GM12872 (cell line): Measurements from ENCODE around the gene CXCL17.

Source experiments
- CTCF ChIP-seq: IDR thresholded peaks from 3 replicates; pipeline ENCODE4 v1.5.1; 2011; ENCODE audit warnings: low read depth, mild to moderate bottlenecking, low read length, moderate library complexity; ENCODE audit not compliant: insufficient read depth

CXCL17 gene

GRCh38 chr19:42442833-42443232 is at the start of gene CXCL17:
Gene CXCL17, minus strand, starts transcription at chr19:42442946. Its CDS starts 114 bp downstream, at chr19:42442832.
- no peak for TF ChIP-seq CTCF

- TF ChIP-seq CTCF, result no peak
These were observed 46.2 kb upstream of the CXCL17 start for GRCh38 chr19:42488783-42489521.

- TF ChIP-seq CTCF, result no peak
These were observed 45.0 kb upstream of the CXCL17 start for GRCh38 chr19:42487798-42488178.

GRCh38 chr19:42487032-42487797 is 44.5 kb upstream of the CXCL17 start:
- no peak for TF ChIP-seq CTCF

GRCh38 chr19:42480335-42481095 is 37.8 kb upstream of the CXCL17 start:
- no peak for TF ChIP-seq CTCF

- no peak for TF ChIP-seq CTCF
These were observed 37.0 kb upstream of the CXCL17 start for GRCh38 chr19:42479736-42480135.

- no peak for TF ChIP-seq CTCF
These were observed 36.1 kb upstream of the CXCL17 start for GRCh38 chr19:42478765-42479311.
